H1 (cell line): ENCODE measurements around the gene TMCC1. TPM values are rescaled to one million over a fixed set of nuclear protein-coding genes. Genes with fewer than 3 reads are reported as not detected.

Experiments used
- CHD1 ChIP-seq: IDR thresholded peaks from 2 replicates; pipeline ENCODE4 v1.6.1; 2012; ENCODE audit warnings: low read depth, low read length, improper control_type of control experiment
- ZNF274 ChIP-seq: IDR thresholded peaks from 2 replicates; pipeline ENCODE4 v1.7.0; 2012; ENCODE audit warnings: low read length, borderline replicate concordance; ENCODE audit errors: extremely low read depth
- polyA plus RNA-seq, 7 experiments: library from polyadenylated mRNA; depleted of rRNA in 3 of 7; stranded (reverse) in 5 of 7; unstranded in 2 of 7; fragments of >200 nt in 5 of 7; fragments of 200-250 nt in 2 of 7; gene quantifications; 1 replicate in 5 of 7; 2 replicates in 1 of 7; 4 replicates in 1 of 7; pipeline versions ENCODE4 v1.2.1 to v1.2.3, GENCODE V29; 2011 to 2013; ENCODE audit warnings: missing spikeins in 2 of 7, mixed read lengths in 2 of 7
- total RNA-seq: library from RNA; stranded (reverse); fragmentation: NEBNext Ultra II Directional; extraction: Animal tissue kit (Norgen Biotek cat#: 25700); gene quantifications from 2 replicates; pipeline ENCODE4 v1.2.1, GENCODE V29; 2021

The TMCC1 gene
- total and polyA plus RNA-seq, 2 of the 8 experiments (the other 6 are each of a cell fraction or from before 2014, with no cell fraction given): 10.4 to 27.1 TPM

- TF ChIP-seq CHD1: no peak
- TF ChIP-seq ZNF274: no peak
Observed at GRCh38 chr3:129645286-129645685, 248.2 kb downstream of the TMCC1 start (continued).
